Right renal pelvis (tissue), 4 donors: ENCODE data around the gene EEIG2. TPM values are rescaled to one million over a fixed set of nuclear protein-coding genes. Genes with fewer than 3 reads are reported as not detected.

Experiments used
- polyA plus RNA-seq, 4 donors: library from polyadenylated mRNA; unstranded; fragments of 120-200 nt; gene quantifications; one replicate each; pipeline ENCODE4 v1.2.1, GENCODE V29; 2013; ENCODE audit not compliant: insufficient read length in 4 of 4

Gene EEIG2
- polyA plus RNA-seq, 4 donors = 17.0 to 22.4 (median 21.1) TPM

Other genes starting within 250 kb of the EEIG2 start
- gene NBPF6, start 109.8 kb upstream of the EEIG2 start, polyA plus RNA-seq = not detected
- 10 to 100 TPM in 3 of 4 donors, 1 to 10 TPM in 1; 9.4 to 15.5 (median 14.1) TPM for gene HENMT1, start 101.0 kb downstream of the EEIG2 start, polyA plus RNA-seq
- gene PRPF38B, start 132.2 kb downstream of the EEIG2 start, polyA plus RNA-seq = 10 to 100 TPM; 65.1 to 87.5 (median 69.8) TPM
- under 1 TPM in 1 of 4 donors, not detected in 3; 0.06 TPM for gene FNDC7, start 152.8 kb downstream of the EEIG2 start, polyA plus RNA-seq
- 10 to 100 TPM; 61.1 to 85.1 (median 76.3) TPM for gene STXBP3, start 186.6 kb downstream of the EEIG2 start, polyA plus RNA-seq